DND-41 (cell line): ENCODE measurements around the gene CNIH1.

Source experiments
- ATAC-seq: fragments of 200-7000 bp; cut with Tn5 transposase; 3 replicates; pipeline ENCODE4 v1.9.1; 2021; ENCODE audit warnings: low read depth; ENCODE audit not compliant: insufficient read depth
- DNase-seq: peaks from one replicate; pipeline ENCODE4 v3.0.0-alpha.2; 2020
- H2AFZ ChIP-seq: 2 replicates; pipeline ENCODE4 v1.6.0; 2012; ENCODE audit warnings: low read depth, low read length
- H3K27ac ChIP-seq: 2 replicates; pipeline ENCODE4 v1.5.1; 2012; ENCODE audit warnings: low read length, inconsistent platforms
- H3K27me3 ChIP-seq: fragments of 200-600 bp; sonication (generic); 2 replicates; pipeline ENCODE4 v1.6.0; 2012; ENCODE audit warnings: low read length, mild to moderate bottlenecking, inconsistent platforms; ENCODE audit not compliant: insufficient read depth, poor library complexity
- H3K36me3 ChIP-seq: 2 replicates; pipeline ENCODE4 v1.5.1; 2012; ENCODE audit warnings: low read length, inconsistent platforms; ENCODE audit not compliant: insufficient read depth
- H3K4me1 ChIP-seq: 2 replicates; pipeline ENCODE4 v1.5.1; 2012; ENCODE audit warnings: mild to moderate bottlenecking, low read length; ENCODE audit not compliant: insufficient read depth
- H3K4me2 ChIP-seq: 2 replicates; pipeline ENCODE4 v1.6.0; 2012; ENCODE audit warnings: mild to moderate bottlenecking, moderate library complexity, low read length, inconsistent platforms; ENCODE audit not compliant: insufficient read depth
- H3K4me3 ChIP-seq, 2 experiments: fragments of 200-600 bp in 1 of 2; shearing (Covaris generic) in 1 of 2; 2 replicates each; pipeline ENCODE4 v1.5.1; 2012 to 2016; ENCODE audit warnings: inconsistent platforms in 2 of 2, low read length in 2 of 2, mild to moderate bottlenecking in 2 of 2, low read depth in 1 of 2, moderate library complexity in 1 of 2
- H3K79me2 ChIP-seq: 2 replicates; pipeline ENCODE4 v1.6.0; 2012; ENCODE audit warnings: low read length, inconsistent platforms; ENCODE audit not compliant: insufficient read depth
- H3K9ac ChIP-seq: 2 replicates; pipeline ENCODE4 v1.6.0; 2012; ENCODE audit warnings: low read depth, mild to moderate bottlenecking, inconsistent platforms, low read length, moderate library complexity
- H3K9me3 ChIP-seq: 2 replicates; pipeline ENCODE4 v1.5.1; 2012; ENCODE audit warnings: low read length, moderate library complexity, mild to moderate bottlenecking, inconsistent platforms; ENCODE audit not compliant: insufficient read depth, severe bottlenecking
- H4K20me1 ChIP-seq: 2 replicates; pipeline ENCODE4 v1.6.0; 2012; ENCODE audit warnings: low read length; ENCODE audit not compliant: insufficient read depth
- CTCF ChIP-seq: IDR thresholded peaks from 2 replicates; pipeline ENCODE4 v1.5.1; 2012; ENCODE audit warnings: borderline replicate concordance, low read length, moderate library complexity, mild to moderate bottlenecking; ENCODE audit not compliant: poor library complexity, severe bottlenecking; ENCODE audit errors: extremely low read depth
- EZH2 ChIP-seq: IDR thresholded peaks from 3 replicates; pipeline ENCODE4 v1.6.1; 2012; ENCODE audit warnings: borderline replicate concordance, low read depth, mild to moderate bottlenecking, moderate library complexity, low read length, inconsistent platforms; ENCODE audit not compliant: severe bottlenecking

CNIH1 gene

GRCh38 chr14:54486685-54487084, 45.5 kb upstream of the CNIH1 start:
- Histone ChIP-seq H4K20me1 (peaks cover 17% of the 10 kb centered on the region), H3K79me2 (peaks cover 76% of the 10 kb centered on the region), H3K27ac (peak overlapping the region; percentile 37; the same call in 1 of the 2 replicates), H2AFZ (no peak overlapping the region), H3K9me3 (no peaks in the 10 kb centered on the region), H3K4me2 (peak overlapping the region; percentile 72; the same call in 1 of the 2 replicates), H3K4me1 (peaks cover 49% of the 10 kb centered on the region), H3K4me3 (peak overlapping the region in 1 of 2 experiments; percentile 96; a peak in 1 of 4 replicates), H3K27me3 (no peaks in the 10 kb centered on the region), H3K36me3 (peaks cover 24% of the 10 kb centered on the region), H3K9ac (no peak overlapping the region)
- ATAC-seq (peak; percentile 32; the same call in 2 of the 3 replicates), DNase-seq (peak; percentile 35)
- TF ChIP-seq CTCF (no peak), EZH2 (no peak)

GRCh38 chr14:54483846-54484245, 42.7 kb upstream of the CNIH1 start:
- H3K27ac ChIP-seq, result no peak overlapping the region
- H3K9me3 ChIP-seq, result no peaks in the 10 kb centered on the region
- ATAC-seq (no peak), DNase-seq (no peak)
- no peak overlapping the region for H3K4me2 ChIP-seq
- peaks cover 42% of the 10 kb centered on the region for H3K36me3 ChIP-seq
- no peak for TF ChIP-seq EZH2
- TF ChIP-seq CTCF, result no peak
- H3K4me3 ChIP-seq, result no peak overlapping the region
- H3K9ac ChIP-seq, result no peak overlapping the region
- peaks cover 36% of the 10 kb centered on the region for H3K4me1 ChIP-seq
- peaks cover 69% of the 10 kb centered on the region for H3K79me2 ChIP-seq
- H3K27me3 ChIP-seq, result no peaks in the 10 kb centered on the region
- peaks cover 20% of the 10 kb centered on the region for H4K20me1 ChIP-seq
- H2AFZ ChIP-seq, result no peak overlapping the region

- DNase-seq (no peak), ATAC-seq (no peak)
- TF ChIP-seq CTCF, result no peak
- TF ChIP-seq EZH2, result no peak
- H3K4me2 ChIP-seq, result no peak overlapping the region
- peaks cover 63% of the 10 kb centered on the region for H3K79me2 ChIP-seq
- H3K9me3 ChIP-seq, result no peaks in the 10 kb centered on the region
- H3K4me1 ChIP-seq, result peaks cover 36% of the 10 kb centered on the region
- no peak overlapping the region for H2AFZ ChIP-seq
- no peaks in the 10 kb centered on the region for H3K27me3 ChIP-seq
- peaks cover 46% of the 10 kb centered on the region for H3K36me3 ChIP-seq
- H3K9ac ChIP-seq, result no peak overlapping the region
- H3K4me3 ChIP-seq, result no peak overlapping the region
- H4K20me1 ChIP-seq, result peaks cover 20% of the 10 kb centered on the region
- H3K27ac ChIP-seq, result no peak overlapping the region
These were observed 42.0 kb upstream of the CNIH1 start for GRCh38 chr14:54483073-54483745.
